EH (cell line): ENCODE measurements around the gene CCDC126.
"Not testable (repeated sequence)": the region's sequence is repeated elsewhere in the genome, so short reads cannot be mapped to it uniquely, and the experiment has no call there.

Experiments used
- DNase-seq: peaks from one replicate; pipeline ENCODE4 v3.0.0-alpha.2; 2015; ENCODE audit warnings: low read depth

Gene CCDC126

DNA sequence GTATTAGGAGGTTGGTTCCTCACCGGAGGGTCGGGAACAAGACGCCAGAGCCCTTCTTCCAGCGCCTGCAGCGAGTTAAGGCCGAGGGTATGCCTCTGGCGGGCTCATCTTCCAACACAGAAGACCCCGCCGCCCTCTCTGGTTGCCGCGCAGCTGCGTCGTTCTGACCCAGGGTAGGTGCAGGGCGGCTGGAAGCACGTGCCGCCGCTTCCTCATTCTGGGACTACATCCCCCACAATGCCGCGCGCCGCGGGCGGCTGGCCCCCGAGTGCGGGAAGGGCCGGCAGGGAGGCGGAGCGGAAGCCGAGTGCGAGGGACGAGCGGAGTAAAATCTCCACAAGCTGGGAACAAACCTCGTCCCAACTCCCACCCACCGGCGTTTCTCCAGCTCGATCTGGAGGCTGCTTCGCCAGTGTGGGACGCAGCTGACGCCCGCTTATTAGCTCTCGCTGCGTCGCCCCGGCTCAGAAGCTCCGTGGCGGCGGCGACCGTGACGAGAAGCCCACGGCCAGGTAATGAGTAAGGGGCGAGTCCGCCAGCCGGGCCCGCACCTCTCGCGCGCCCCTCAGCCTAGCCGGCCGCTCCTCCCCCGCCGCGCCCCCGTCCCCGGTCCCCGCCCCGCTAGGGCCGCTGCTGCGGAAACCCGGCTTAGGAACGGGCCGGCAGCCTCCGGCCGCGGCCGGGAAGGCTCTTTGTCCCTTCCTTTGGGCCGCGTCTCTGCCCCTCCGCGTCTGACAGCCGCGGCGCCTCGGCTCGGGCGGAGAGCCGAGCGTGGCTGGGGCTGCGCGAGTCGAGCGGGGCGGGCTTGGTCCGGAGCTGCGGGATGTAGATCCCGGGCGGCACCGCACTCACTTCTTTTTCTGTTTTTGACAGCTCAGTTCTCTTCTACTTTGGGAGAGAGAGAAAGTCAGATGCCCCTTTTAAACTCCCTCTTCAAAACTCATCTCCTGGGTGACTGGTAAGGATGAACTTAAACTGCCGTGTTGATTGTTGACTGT lies at the start of gene CCDC126:
Gene CCDC126, plus strand, starts transcription at position 289 of the 998 bp plus-strand sequence. CDS start 13,934 bp downstream, outside the sequence.
- peak; percentile 91 for DNase-seq

DNA sequence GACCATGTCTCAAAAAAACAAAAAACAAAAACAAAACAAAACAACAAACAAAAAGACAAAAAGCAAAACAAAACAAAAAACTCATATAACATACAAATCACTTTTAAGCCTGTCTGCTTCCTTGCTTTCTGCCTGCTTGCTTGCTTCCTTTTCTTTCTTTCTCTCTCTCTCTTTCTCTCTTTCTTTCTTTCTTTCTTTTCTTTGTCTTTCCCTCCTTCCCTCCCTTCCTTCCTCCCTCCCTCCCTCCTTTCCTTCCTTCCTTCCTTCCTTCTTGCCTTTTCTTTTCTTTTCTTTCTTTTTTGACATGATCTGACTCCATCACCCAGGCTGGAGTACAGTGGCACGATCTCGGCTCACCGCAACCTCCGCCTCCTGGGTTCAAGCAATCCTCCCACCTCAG lies 49.5 kb upstream of the CCDC126 start:
- no peak for DNase-seq

- DNase-seq = no peak
Observed at GRCh38 chr7:23558303-23558702, 38.9 kb upstream of the CCDC126 start.

GRCh38 chr7:23570592-23571200 lies 26.5 kb upstream of the CCDC126 start:
- DNase-seq = peak; percentile 82

DNA sequence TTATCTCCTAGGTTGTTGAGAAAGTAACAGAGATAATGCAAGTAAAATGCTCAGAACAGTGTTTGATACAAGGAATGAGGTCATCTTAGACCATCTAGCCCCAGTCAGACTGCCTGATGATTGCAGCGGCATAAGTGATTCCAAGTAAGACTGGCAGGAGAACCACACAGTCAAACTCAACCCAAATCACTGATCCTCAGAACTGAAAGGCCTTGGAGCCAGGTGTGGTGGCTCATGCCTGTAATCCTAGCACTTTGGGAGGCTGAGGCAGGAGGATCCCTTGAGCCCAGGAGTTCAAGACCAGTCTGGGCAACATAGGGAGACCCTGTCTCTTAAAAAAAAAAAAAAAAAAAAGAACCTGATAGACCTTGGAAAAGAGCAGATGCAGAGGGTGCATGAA lies 15.2 kb upstream of the CCDC126 start:
- not testable (repeated sequence) for DNase-seq

DNA sequence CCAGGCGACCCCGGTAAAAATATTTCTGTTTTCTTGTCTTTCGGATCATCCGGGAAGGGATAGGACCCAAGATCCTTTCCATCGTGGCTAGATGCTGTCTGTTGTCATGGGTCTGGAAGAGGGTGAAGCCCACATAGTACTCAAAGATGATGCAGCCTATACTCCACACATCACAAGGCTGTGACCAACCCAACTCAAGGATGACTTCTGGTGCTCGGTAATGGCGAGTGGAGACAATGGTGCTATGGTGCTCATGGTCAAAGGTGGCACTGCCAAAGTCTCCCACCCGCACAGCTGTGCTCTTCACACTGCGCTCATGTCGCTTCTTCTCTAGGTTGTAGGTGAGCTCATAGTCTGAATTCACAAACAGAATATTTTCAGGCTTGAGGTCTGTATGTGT lies 11.9 kb upstream of the CCDC126 start:
- DNase-seq = not testable (repeated sequence)

GRCh38 chr7:23586159-23586558 lies 11.0 kb upstream of the CCDC126 start:
- DNase-seq = no peak

- no peak for DNase-seq
Observed at GRCh38 chr7:23590529-23590928, 6.7 kb upstream of the CCDC126 start.

DNA sequence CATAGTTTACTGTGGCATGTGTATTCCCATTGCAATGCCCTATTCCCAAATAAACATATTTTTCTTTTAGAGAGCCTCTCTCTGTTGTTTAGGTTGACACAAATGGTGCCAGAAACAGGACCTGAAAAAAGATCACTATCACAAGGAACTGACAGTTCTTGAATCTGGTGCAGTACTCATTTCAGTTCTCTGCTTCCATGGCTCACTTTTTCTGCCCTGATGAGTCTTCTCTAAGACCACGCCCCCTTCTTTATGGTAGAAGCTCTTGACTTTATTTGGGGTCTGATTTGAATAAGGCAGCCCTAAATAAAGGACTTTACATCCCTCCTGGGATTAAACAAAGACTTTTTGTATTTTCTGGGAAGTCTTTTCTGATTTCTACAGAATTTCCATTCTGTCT lies 3.5 kb upstream of the CCDC126 start:
- no peak for DNase-seq

DNA sequence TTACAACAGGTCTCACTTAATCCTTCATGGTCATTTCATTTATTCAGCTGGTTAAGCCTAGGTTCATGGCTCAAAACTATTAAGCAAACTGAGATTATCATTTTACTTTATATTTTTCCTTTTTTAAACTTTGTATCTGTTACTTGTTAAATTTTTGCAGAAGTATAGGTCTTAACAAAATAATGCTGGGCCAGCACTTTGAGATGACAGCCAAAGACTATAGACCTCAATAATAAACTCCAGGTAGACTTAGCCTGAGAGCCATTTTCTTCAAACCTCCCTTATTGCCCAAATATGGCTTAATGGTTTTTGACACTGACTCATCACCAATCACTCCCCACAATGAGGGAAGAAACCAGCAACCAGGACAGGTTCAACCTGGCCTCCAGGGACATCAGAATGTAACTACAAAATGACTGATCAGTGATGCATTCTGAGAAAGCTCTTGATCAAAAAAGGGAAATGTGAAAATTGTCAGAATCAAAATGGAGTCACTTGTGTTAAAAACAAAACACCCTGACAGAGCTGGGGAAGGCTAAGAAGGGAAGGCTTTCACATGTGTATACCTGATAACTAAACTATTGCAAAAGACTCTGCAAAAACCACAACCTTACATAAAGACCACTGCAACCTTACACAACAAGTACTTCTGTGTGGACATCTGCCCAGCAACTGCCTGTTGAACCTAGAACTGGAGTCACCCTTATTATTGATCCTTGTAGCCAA lies 2.1 kb upstream of the CCDC126 start:
- no peak for DNase-seq

DNA sequence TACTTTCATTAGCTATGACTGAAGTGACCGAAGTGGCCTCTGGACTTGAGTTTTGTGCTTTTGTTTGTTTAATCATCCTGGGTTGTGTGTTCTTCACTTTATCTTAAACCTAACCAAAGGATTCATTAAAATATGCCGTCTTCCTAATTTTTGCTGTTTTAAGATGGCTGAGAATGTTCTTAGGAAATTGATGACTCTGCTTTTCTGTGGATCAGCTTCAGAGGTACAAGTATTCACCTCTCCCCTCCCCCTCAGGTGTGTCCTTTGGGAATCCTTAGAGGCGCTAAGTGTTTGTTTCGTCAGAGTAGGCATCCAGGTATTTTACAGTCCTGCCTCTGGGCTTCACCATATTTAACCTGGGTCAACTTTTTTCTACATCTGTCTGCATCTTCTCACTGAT lies 1.1 kb downstream of the CCDC126 start:
- no peak for DNase-seq

- peak; percentile 85 for DNase-seq
Observed at GRCh38 chr7:23600236-23600635, 3.1 kb downstream of the CCDC126 start.

- no peak for DNase-seq
Observed at GRCh38 chr7:23603632-23604295, 6.6 kb downstream of the CCDC126 start.

- DNase-seq = peak; percentile 37
Observed at GRCh38 chr7:23604296-23604640, 7.1 kb downstream of the CCDC126 start.

- DNase-seq = no peak
Observed at GRCh38 chr7:23607130-23607529, 9.9 kb downstream of the CCDC126 start.

DNA sequence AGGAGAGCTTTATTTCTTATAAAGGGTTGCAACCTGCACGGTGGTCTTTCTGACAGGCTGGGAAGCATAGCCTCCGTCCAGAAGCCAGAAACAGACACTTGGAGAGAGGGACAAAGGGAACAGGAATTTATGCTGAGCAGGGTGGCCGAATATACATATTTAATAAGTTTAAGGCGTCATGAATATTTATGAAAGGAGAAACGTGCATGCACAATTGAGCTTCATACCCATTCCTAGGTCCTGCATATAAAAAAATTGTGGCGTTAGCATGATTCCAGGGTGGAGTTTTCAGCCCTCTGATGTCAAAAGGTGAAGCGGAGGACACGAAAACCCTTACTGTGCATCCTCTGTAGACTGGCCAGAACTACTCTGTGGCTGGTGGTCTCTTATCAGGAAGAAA lies 10.7 kb downstream of the CCDC126 start:
- DNase-seq = no peak

GRCh38 chr7:23615331-23615730 lies 18.1 kb downstream of the CCDC126 start:
- peak; percentile 12 for DNase-seq

GRCh38 chr7:23616593-23616992 lies 19.4 kb downstream of the CCDC126 start:
- no peak for DNase-seq

- DNase-seq = no peak
Observed at GRCh38 chr7:23617482-23617881, 20.3 kb downstream of the CCDC126 start.

DNA sequence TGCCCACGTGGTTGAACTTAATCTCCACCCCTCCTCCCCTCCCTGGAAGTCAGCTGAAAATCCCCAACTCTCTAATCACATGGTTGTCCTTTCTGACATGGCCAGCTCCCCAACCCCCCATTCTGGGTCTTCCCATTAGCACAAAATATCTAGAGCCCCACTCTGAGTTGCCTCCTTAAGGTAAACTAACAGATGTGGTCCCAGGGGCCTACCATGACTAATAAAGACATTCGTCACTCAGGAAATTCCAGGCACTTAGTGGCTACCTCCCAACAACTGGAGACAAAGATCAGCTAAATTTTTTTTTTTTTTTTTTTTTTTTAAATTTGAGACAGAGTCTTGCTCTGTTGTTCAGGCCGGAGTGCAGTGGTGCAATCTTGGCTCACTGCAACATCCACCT lies 21.1 kb downstream of the CCDC126 start:
- peak; percentile 52 for DNase-seq

DNA sequence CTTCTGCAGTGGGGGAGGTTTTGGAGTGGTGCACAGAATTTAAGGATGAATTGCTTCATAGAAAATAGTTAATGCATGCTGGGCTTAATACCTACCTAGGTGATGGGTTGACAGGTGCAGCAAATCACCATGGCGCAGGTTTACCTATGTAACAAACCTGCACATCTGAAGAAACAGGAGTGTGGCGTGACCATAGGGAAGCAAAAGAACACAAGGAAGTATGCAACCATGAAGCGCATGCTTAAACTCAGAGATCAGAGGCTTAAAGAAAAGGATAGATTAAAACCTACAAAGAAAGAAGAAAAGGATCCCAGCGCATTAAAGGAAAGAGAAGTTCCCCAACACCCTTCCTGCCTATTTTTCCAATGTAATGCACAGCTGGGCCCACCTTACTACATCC lies 22.0 kb downstream of the CCDC126 start:
- DNase-seq = no peak

- DNase-seq = peak; percentile 34
Observed at GRCh38 chr7:23622506-23622925, 25.3 kb downstream of the CCDC126 start.
